ENCODE measurements around the gene VAV2. TPM values are rescaled to one million over a fixed set of nuclear protein-coding genes. Genes with fewer than 3 reads are reported as not detected.

The VAV2 gene
- total and polyA plus RNA-seq, 2 of the 4 experiments (the other 2 are of a cell fraction), result 10.8 to 13.4 TPM

- in situ Hi-C loops (cut with MboI; ENCODE audit: low sequenced_read_pairs), result no loop called here
- CTCF ChIA-PET, result no interaction called here
- ATAC-seq (ENCODE audit: low read depth) (no peak), DNase-seq (no peak)
- peaks cover 18% of the 10 kb centered on the region; the same call in 1 of the 2 replicates for H3K9me1 ChIP-seq (ENCODE audit: insufficient read depth, low read length)
- H3K9ac ChIP-seq (ENCODE audit: low read depth, low read length), result no peak overlapping the region
- no peak overlapping the region for H3K4ac ChIP-seq (ENCODE audit: low read depth, low read length)
- peaks cover 4% of the 10 kb centered on the region; the same call in 1 of the 2 replicates for H3K4me1 ChIP-seq (ENCODE audit: control insufficient read depth, insufficient read depth, low read length)
- H3K14ac ChIP-seq (replicated peaks; ENCODE audit: low read depth, low read length), result no peak overlapping the region
- peaks cover 51 to 84% of the 10 kb centered on the region in 2 experiments for H3K79me1 ChIP-seq (ENCODE audit: low read depth in 1 of 2, low read length in 2 of 2)
- H4K91ac ChIP-seq (ENCODE audit: insufficient read depth, low read depth, low read length), result no peak overlapping the region
- intact Hi-C loops (cut with micrococcal nuclease), result no loop called here
- no peak overlapping the region for H3K27ac ChIP-seq (ENCODE audit: insufficient read depth, low read length)
- dilution Hi-C loops (cut with HindIII; ENCODE audit: low sequenced_read_pairs, unreplicated experiment), result no loop called here
- H4K20me1 ChIP-seq (ENCODE audit: insufficient read depth, low read length), result peaks cover 43% of the 10 kb centered on the region
- no peak overlapping the region for H2BK15ac ChIP-seq (ENCODE audit: low read depth, low read length)
- no peaks in the 10 kb centered on the region for H3K36me3 ChIP-seq (ENCODE audit: control insufficient read depth, insufficient read depth, low read length)
- no peak overlapping the region for H2AFZ ChIP-seq (replicated peaks; ENCODE audit: low read length, poor library complexity)
- H3K56ac ChIP-seq (ENCODE audit: extremely low read depth, insufficient read depth, low read length), result no peak overlapping the region
- no peak overlapping the region for H2BK20ac ChIP-seq (ENCODE audit: low read depth, low read length)
- POLR2A ChIA-PET (ENCODE audit: unreplicated experiment), result no interaction called here
- no peaks in the 10 kb centered on the region for H3K27me3 ChIP-seq (ENCODE audit: control insufficient read depth, insufficient read depth, low read length)
- H3K18ac ChIP-seq (ENCODE audit: low read depth, low read length), result no peak overlapping the region
- H4K8ac ChIP-seq (ENCODE audit: low read depth in 2 of 2, low read length in 2 of 2), result no peak overlapping the region
- WGBS, 2 experiments (ENCODE audit: extremely low coverage in 2 of 2, insufficient read length in 1 of 2), result 95% methylated on average over 11 of the region's 18 CpGs; no CpG with 5 or more reads in 1 of the 2 experiments
- no peak overlapping the region for H2AK9ac ChIP-seq (replicated peaks; ENCODE audit: low read depth, low read length, poor library complexity)
- no peak overlapping the region for H3K4me3 ChIP-seq (ENCODE audit: insufficient read depth, low read depth, low read length)
- H2AK5ac ChIP-seq (ENCODE audit: low read depth, low read length), result no peak overlapping the region
- TF ChIP-seq MAZ (IDR thresholded peaks at IDR 0.05; ENCODE audit: borderline replicate concordance, low read depth, low read length) (no peak), USF2 (IDR thresholded peaks at IDR 0.05; ENCODE audit: low read depth, low read length) (no peak), POLR2A (IDR thresholded peaks at IDR 0.05; ENCODE audit: low read depth, low read length) (no peak), BHLHE40 (IDR thresholded peaks at IDR 0.05; ENCODE audit: low read depth, low read length) (no peak), RFX5 (IDR thresholded peaks at IDR 0.05; ENCODE audit: low read depth, low read length) (no peak), MAFK (IDR thresholded peaks at IDR 0.05; ENCODE audit: low read depth, low read length) (no peak), SMC3 (IDR thresholded peaks at IDR 0.05; ENCODE audit: low read depth, low read length) (no peak), CTCF (conservative IDR thresholded peaks at IDR 0.05; ENCODE audit: low read depth, low read length) (no peak)
- H3K9me3 ChIP-seq (ENCODE audit: control insufficient read depth, insufficient read depth, low read length), result peaks cover 5% of the 10 kb centered on the region
- BruUV-seq (replicated peaks), result no TSS peak
- H3K23ac ChIP-seq (ENCODE audit: low read depth, low read length), result no peak overlapping the region
- no peak overlapping the region for H3K4me2 ChIP-seq (ENCODE audit: low read depth, low read length)
- no peak overlapping the region for H4K5ac ChIP-seq (ENCODE audit: low read depth, low read length)
- no peak overlapping the region for H2BK5ac ChIP-seq (ENCODE audit: low read depth, low read length, poor library complexity, severe bottlenecking)
- H2BK120ac ChIP-seq (ENCODE audit: low read depth, low read length), result no peak overlapping the region
Observed at GRCh38 chr9:133868203-133868602, 123.9 kb downstream of the VAV2 start.
